Liver (tissue), 9 donors: ENCODE results near the gene ATP2B2. TPM values are rescaled to one million over a fixed set of nuclear protein-coding genes. Genes with fewer than 3 reads are reported as not detected.

Experiments used
- DNase-seq: peaks from one replicate; pipeline ENCODE4 v3.0.0-alpha.2; 2017; ENCODE audit warnings: low spot score
- H3K27ac ChIP-seq, 2 donors: one replicate each; pipeline ENCODE4 v1.7.0; 2013; ENCODE audit warnings: inconsistent platforms in 2 of 2, low read length in 2 of 2, control low read depth in 1 of 2, low read depth in 1 of 2, mild to moderate bottlenecking in 1 of 2
- H3K27me3 ChIP-seq, 4 donors: one replicate each; pipeline versions ENCODE4 v1.6.1 to v1.7.0; 2013; ENCODE audit warnings: low read length in 3 of 4, inconsistent platforms in 1 of 4, mild to moderate bottlenecking in 1 of 4, moderate library complexity in 1 of 4; ENCODE audit not compliant: control insufficient read depth in 4 of 4, insufficient read depth in 4 of 4
- H3K36me3 ChIP-seq, 4 donors: one replicate each; pipeline versions ENCODE4 v1.6.1 to v1.7.0; 2013; ENCODE audit warnings: low read length in 3 of 4, mild to moderate bottlenecking in 3 of 4, low read depth in 1 of 4, moderate library complexity in 1 of 4; ENCODE audit not compliant: control insufficient read depth in 4 of 4, insufficient read depth in 3 of 4
- H3K4me1 ChIP-seq, 4 donors: one replicate each; pipeline versions ENCODE4 v1.6.1 to v1.7.0; 2013; ENCODE audit warnings: low read length in 3 of 4, mild to moderate bottlenecking in 3 of 4, moderate library complexity in 1 of 4; ENCODE audit not compliant: control insufficient read depth in 4 of 4, insufficient read depth in 4 of 4
- H3K4me3 ChIP-seq, 3 donors: one replicate each; pipeline versions ENCODE4 v1.6.1 to v1.7.0; 2013; ENCODE audit warnings: low read length in 3 of 3, control low read depth in 1 of 3, low read depth in 1 of 3, mild to moderate bottlenecking in 1 of 3
- H3K9ac ChIP-seq, 2 donors: one replicate each; pipeline ENCODE4 v1.7.0; 2013; ENCODE audit warnings: low read length in 2 of 2, mild to moderate bottlenecking in 2 of 2, moderate library complexity in 2 of 2, control low read depth in 1 of 2, low read depth in 1 of 2
- H3K9me3 ChIP-seq, 4 donors: one replicate each; pipeline versions ENCODE4 v1.6.1 to v1.7.0; 2013; ENCODE audit warnings: low read length in 3 of 4; ENCODE audit not compliant: control insufficient read depth in 4 of 4
- CTCF ChIP-seq: fragments of 150-350 bp; IDR thresholded peaks from 2 replicates; pipeline ENCODE4 v1.5.1; 2017; ENCODE audit warnings: improper control_type of control experiment, low read depth, low read length; ENCODE audit not compliant: missing input control
- EGR1 ChIP-seq, 2 donors: IDR thresholded peaks; 2 replicates each; pipeline ENCODE4 v1.6.1; 2016 to 2018; ENCODE audit warnings: antibody characterized with exemption in 2 of 2, low read depth in 2 of 2
- FOXA1 ChIP-seq: IDR thresholded peaks from 2 replicates; pipeline ENCODE4 v1.6.1; 2016; ENCODE audit warnings: antibody characterized with exemption
- FOXA2 ChIP-seq: IDR thresholded peaks from 2 replicates; pipeline ENCODE4 v1.6.1; 2016; ENCODE audit warnings: antibody characterized with exemption
- GABPA ChIP-seq, 2 donors: IDR thresholded peaks in 1 of 2; conservative IDR thresholded peaks in 1 of 2; 2 replicates each; pipeline ENCODE4 v1.6.1; 2016; ENCODE audit warnings: antibody characterized with exemption in 2 of 2, mild to moderate bottlenecking in 1 of 2, moderate library complexity in 1 of 2
- HNF4A ChIP-seq, 2 donors: conservative IDR thresholded peaks; 2 replicates each; pipeline ENCODE4 v1.6.1; 2016; ENCODE audit warnings: antibody characterized with exemption in 2 of 2, mild to moderate bottlenecking in 2 of 2
- HNF4G ChIP-seq: IDR thresholded peaks from 2 replicates; pipeline ENCODE4 v1.6.1; 2016; ENCODE audit warnings: antibody characterized with exemption
- JUND ChIP-seq, 2 donors: IDR thresholded peaks; 2 replicates each; pipeline ENCODE4 v1.6.1; 2016; ENCODE audit warnings: antibody characterized with exemption in 2 of 2
- NR2F2 ChIP-seq: IDR thresholded peaks from 2 replicates; pipeline ENCODE4 v1.6.1; 2016; ENCODE audit warnings: antibody characterized with exemption
- RAD21 ChIP-seq, 2 donors: IDR thresholded peaks; 2 replicates each; pipeline ENCODE4 v1.6.1; 2016; ENCODE audit warnings: antibody characterized with exemption in 2 of 2, mild to moderate bottlenecking in 2 of 2
- RXRA ChIP-seq, 2 donors: IDR thresholded peaks; 2 replicates each; pipeline ENCODE4 v1.6.1; 2017 to 2018; ENCODE audit warnings: antibody characterized with exemption in 2 of 2, mild to moderate bottlenecking in 1 of 2
- SP1 ChIP-seq: IDR thresholded peaks from 2 replicates; pipeline ENCODE4 v1.6.1; 2018; ENCODE audit warnings: antibody characterized with exemption, mild to moderate bottlenecking
- TAF1 ChIP-seq: conservative IDR thresholded peaks from 2 replicates; pipeline ENCODE4 v1.6.1; 2016; ENCODE audit warnings: antibody characterized with exemption, mild to moderate bottlenecking
- YY1 ChIP-seq: IDR thresholded peaks from 2 replicates; pipeline ENCODE4 v1.6.1; 2016; ENCODE audit warnings: antibody characterized with exemption, mild to moderate bottlenecking
- WGBS: extraction: QIAGEN DNeasy Blood & Tissue Kit; methylation state at CpG from one replicate; pipeline ENCODE4 v1.1.7; 2013; 5-methylcytosine and 5-hydroxymethylcytosine counted together
- polyA plus RNA-seq, 2 donors: library from polyadenylated mRNA; stranded (reverse) in 1 of 2; unstranded in 1 of 2; fragments of 200-250 nt in 1 of 2; fragments of >200 nt in 1 of 2; fragmentation: Nextera tagmentation in 1 of 2; extraction: Ambion mirVana in 1 of 2; gene quantifications; one replicate each; pipeline versions ENCODE4 v1.2.1 to v1.2.3, GENCODE V29; 2013 to 2015
- total RNA-seq, 2 donors: library from RNA; depleted of rRNA; stranded (reverse); fragments of >200 nt; gene quantifications; one replicate each; pipeline ENCODE4 v1.2.3, GENCODE V29; 2014
- TF ChIP-seq, protein P1 (sequence below): IDR thresholded peaks from 2 replicates; pipeline ENCODE4 v1.6.1; 2016; ENCODE audit warnings: antibody characterized with exemption
- TF ChIP-seq, protein P2 (sequence below): IDR thresholded peaks from 2 replicates; pipeline ENCODE4 v1.6.1; 2016; ENCODE audit warnings: antibody characterized with exemption
- TF ChIP-seq, protein P3 (sequence below): IDR thresholded peaks from 2 replicates; pipeline ENCODE4 v1.6.1; 2016; ENCODE audit warnings: antibody characterized with exemption
- TF ChIP-seq, protein P4 (sequence below): IDR thresholded peaks from 2 replicates; pipeline ENCODE4 v1.6.1; 2016; ENCODE audit warnings: antibody characterized with exemption, mild to moderate bottlenecking
- donor health status: healthy.
- donor health status: healthy.
- donor health status: healthy.
- donor health status: healthy.
- donor health status: healthy.

The ATP2B2 gene
- total and polyA plus RNA-seq, 4 donors, result 10.4 to 27.8 (median 20.7) TPM

DNA sequence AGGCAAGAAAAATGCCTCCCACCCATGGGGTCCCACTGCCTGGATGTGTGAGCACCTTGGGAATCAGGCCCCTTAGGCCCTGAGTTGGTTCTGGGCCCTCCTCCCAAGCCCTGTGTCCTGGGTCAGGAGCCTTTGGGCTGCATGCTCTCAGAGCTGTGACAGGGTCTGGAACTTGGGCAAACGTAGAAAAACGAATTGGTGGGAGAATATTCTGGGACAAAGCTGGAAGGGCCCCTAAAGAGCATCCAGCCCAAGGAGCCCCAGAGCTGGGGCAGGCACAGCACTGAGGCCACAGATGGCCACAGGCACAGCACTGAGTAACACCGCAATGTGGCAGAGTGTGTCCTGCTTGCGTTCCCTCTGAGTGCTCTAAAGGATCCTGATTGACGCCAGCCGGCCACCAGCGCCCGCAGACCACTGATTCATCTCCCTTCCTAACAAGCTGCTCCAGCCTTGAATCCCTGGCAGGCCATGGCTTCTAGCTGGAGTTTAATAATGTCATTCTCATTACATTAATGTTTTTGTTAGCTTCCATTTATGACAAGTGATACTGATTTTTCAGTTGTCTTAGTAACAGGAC lies 165.9 kb downstream of the ATP2B2 start (continued):
- TF ChIP-seq CTCF (no peak), HNF4A (conservative IDR thresholded peaks at IDR 0.05) (no peak)
- TF ChIP-seq, protein P1, sequence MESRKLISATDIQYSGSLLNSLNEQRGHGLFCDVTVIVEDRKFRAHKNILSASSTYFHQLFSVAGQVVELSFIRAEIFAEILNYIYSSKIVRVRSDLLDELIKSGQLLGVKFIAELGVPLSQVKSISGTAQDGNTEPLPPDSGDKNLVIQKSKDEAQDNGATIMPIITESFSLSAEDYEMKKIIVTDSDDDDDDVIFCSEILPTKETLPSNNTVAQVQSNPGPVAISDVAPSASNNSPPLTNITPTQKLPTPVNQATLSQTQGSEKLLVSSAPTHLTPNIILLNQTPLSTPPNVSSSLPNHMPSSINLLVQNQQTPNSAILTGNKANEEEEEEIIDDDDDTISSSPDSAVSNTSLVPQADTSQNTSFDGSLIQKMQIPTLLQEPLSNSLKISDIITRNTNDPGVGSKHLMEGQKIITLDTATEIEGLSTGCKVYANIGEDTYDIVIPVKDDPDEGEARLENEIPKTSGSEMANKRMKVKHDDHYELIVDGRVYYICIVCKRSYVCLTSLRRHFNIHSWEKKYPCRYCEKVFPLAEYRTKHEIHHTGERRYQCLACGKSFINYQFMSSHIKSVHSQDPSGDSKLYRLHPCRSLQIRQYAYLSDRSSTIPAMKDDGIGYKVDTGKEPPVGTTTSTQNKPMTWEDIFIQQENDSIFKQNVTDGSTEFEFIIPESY, result no peak

DNA sequence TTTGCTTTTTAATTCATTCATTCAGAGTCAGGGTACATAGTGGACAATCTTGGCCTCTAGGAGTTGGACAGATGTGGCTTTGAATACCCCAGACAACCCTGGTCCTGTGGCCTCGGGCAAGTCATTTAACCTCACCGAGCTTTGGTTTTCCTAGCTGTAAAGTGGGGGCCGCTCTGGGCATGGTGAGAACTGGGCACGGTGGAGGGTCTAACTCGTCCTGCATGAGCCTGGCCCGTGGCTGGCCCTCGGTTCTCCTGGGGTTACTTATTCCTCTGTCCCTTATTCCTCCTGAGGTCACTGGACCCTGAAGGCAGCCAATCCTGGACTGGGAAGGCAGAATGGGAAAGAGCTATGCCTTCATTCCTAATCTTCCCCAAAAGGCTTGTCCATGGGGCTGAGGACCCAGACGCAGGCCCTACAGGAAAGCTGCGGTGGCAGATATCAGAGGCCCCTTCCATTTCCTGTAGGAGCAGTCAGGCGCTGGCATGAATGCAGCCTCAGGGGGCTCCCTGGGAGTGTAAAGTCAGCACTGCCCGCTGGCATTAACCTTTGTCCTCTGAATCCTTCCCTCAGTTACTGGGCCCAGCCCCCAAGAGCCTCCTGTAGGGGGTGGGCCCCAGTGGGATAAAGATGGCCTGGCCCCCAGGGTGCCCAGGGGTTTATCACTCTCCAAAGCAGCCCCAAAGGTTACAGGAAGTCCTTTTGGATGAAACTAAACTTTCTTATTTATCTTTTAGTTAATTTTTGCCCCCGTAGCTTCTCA lies 166.6 kb downstream of the ATP2B2 start:
- Histone ChIP-seq H3K4me3 (no peak overlapping the region), H3K9me3 (no peaks in the 10 kb centered on the region), H3K27ac (no peak overlapping the region), H3K9ac (no peak overlapping the region), H3K27me3 (no peaks in the 10 kb centered on the region), H3K36me3 (peaks cover 13 to 78% (median 28%) of the 10 kb centered on the region in 4 donors), H3K4me1 (no peaks in the 10 kb centered on the region)
- WGBS, result 76% methylated on average over 12 of the region's 12 CpGs
- no peak for TF ChIP-seq NR2F2
- TF ChIP-seq RAD21 (IDR thresholded peaks at IDR 0.05), result no peak
- TF ChIP-seq GABPA (IDR thresholded peaks at IDR 0.05 in 1 of 2, conservative IDR thresholded peaks at IDR 0.05 in 1 of 2), result no peak
- TF ChIP-seq, protein P2, sequence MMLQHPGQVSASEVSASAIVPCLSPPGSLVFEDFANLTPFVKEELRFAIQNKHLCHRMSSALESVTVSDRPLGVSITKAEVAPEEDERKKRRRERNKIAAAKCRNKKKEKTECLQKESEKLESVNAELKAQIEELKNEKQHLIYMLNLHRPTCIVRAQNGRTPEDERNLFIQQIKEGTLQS, result no peak
- no peak for TF ChIP-seq SP1
- TF ChIP-seq RXRA (IDR thresholded peaks at IDR 0.05), result no peak
- TF ChIP-seq FOXA1, result no peak
- TF ChIP-seq CTCF, result no peak
- TF ChIP-seq FOXA2, result no peak
- TF ChIP-seq, protein P3, sequence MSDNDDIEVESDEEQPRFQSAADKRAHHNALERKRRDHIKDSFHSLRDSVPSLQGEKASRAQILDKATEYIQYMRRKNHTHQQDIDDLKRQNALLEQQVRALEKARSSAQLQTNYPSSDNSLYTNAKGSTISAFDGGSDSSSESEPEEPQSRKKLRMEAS, result no peak
- no peak for TF ChIP-seq EGR1 (IDR thresholded peaks at IDR 0.05; ENCODE audit: low read depth in 2 of 2)
- no peak for TF ChIP-seq TAF1
- no peak for TF ChIP-seq JUND (IDR thresholded peaks at IDR 0.05)
- no peak for TF ChIP-seq HNF4A (conservative IDR thresholded peaks at IDR 0.05)
- TF ChIP-seq YY1, result no peak
- TF ChIP-seq HNF4G, result no peak
- TF ChIP-seq, protein P1, result no peak
- TF ChIP-seq, protein P4, sequence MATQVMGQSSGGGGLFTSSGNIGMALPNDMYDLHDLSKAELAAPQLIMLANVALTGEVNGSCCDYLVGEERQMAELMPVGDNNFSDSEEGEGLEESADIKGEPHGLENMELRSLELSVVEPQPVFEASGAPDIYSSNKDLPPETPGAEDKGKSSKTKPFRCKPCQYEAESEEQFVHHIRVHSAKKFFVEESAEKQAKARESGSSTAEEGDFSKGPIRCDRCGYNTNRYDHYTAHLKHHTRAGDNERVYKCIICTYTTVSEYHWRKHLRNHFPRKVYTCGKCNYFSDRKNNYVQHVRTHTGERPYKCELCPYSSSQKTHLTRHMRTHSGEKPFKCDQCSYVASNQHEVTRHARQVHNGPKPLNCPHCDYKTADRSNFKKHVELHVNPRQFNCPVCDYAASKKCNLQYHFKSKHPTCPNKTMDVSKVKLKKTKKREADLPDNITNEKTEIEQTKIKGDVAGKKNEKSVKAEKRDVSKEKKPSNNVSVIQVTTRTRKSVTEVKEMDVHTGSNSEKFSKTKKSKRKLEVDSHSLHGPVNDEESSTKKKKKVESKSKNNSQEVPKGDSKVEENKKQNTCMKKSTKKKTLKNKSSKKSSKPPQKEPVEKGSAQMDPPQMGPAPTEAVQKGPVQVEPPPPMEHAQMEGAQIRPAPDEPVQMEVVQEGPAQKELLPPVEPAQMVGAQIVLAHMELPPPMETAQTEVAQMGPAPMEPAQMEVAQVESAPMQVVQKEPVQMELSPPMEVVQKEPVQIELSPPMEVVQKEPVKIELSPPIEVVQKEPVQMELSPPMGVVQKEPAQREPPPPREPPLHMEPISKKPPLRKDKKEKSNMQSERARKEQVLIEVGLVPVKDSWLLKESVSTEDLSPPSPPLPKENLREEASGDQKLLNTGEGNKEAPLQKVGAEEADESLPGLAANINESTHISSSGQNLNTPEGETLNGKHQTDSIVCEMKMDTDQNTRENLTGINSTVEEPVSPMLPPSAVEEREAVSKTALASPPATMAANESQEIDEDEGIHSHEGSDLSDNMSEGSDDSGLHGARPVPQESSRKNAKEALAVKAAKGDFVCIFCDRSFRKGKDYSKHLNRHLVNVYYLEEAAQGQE, result no peak
- no peak for DNase-seq
